Stimulated activated CD8-positive, alpha-beta memory T cell treated with anti-CD3 and anti-CD28 coated beads, Interleukin-15, amount 100 ng/mL, for 48 hours (primary cell): ENCODE data around the gene ATP2B2.
A peak's percentile ranks its signal among the peaks of the same experiment; 100 is the strongest.

Source experiments
- DNase-seq, 2 donors: peaks; one replicate each; pipeline ENCODE4 v3.0.0-alpha.2; 2020; ENCODE audit warnings: low read depth in 2 of 2

Gene ATP2B2

DNA sequence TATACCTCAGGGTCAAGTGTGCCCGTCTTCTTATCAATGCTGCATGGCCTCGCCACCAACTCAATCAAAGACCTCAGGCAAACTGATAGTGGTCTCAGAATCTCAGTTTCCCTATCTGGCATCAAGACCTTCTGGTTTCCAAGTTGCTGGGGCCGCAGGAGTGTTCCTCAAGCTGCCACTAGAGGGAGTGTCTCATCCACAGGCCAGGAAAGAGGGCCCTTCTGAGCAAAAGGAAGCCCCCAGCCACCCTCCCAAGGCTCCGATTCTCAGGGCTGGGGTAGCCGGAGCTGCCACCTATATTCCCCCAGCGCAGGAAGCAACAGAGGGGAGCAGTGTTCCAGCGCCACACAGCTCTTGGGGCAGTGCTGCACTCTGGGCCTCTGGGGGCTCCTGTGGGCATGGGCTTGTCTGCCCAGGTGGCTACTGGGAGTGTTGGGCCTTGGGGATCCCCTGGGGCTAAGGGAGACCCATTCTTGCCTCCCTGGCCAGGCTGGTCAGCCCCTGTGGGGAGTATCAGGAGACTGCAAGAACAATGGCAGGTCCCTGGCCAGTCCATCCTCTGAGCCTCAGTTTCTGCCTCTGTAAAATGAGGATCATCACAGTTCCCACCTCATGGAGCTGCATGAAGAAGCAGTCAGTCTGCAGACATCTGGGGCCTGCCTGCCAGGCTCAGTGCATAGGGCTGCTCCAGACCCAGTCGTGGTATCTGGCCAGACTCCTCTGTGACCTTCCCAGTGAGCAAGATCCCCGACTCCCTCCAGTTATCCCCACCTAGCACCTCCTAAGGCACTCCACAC is 161.0 kb downstream of the ATP2B2 start:
- DNase-seq: peak; percentile 29 to 32

DNA sequence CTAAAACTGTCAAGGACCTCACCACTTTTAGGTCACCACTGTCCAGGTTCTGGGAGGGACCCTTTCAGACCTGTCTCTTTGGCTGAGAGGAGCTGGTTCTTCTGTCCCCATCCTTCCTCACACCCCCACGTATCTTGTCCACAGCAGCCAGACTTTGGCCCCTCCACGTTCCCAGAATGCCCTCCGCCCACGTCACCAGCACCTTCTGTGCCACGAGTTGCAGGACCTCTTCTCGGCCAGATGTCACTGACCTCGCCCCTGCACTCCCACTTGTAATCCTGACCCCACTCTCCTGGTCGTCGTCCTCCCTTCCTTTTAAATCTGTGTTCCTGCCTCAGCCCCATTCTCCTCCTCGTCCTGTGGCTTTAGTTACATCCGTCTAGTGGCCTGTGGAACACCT is 161.9 kb downstream of the ATP2B2 start:
- no peak for DNase-seq

GRCh38 chr3:10342781-10343180 is 162.6 kb downstream of the ATP2B2 start:
- no peak for DNase-seq

GRCh38 chr3:10341901-10342398 is 163.4 kb downstream of the ATP2B2 start:
- no peak for DNase-seq

DNA sequence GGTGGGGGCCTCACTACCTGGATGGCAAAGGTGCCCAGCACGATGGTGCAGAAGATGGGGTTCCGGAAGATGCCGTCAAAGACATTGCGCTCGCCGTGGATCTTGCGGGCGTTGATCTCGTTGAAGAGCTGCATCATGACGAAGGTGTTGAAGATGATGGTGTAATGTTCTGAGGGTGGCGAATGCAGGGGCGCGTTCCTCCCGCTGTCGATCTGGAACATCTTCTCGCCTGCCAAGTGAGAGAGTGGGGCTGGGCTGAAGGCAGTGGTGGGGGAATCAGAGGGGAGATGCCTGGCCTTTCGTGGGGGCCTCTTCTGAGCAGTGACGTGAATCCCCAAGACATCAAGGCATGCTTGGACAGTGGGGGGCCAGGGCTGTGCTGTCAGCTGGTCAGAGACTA is 164.9 kb downstream of the ATP2B2 start:
- no peak for DNase-seq

DNA sequence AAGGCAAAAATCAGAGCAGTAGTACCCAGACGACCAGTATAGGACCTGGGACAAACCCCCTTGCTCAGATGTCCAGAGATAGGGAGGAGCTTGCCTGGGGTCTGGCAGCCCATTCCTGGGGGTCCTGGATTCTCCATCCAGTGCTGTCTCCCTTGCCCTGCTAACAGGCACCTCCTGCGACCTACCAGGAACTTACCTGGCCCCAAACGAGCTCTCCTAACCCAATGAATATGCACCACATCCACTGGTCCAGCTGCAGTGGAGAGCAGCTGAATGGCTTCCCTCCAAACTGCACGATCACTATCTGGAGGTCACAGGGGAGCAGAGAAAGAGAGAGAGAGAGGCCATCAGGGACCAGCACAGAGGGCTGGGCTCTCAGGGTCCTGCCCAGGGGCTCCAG is 165.3 kb downstream of the ATP2B2 start:
- no peak for DNase-seq

DNA sequence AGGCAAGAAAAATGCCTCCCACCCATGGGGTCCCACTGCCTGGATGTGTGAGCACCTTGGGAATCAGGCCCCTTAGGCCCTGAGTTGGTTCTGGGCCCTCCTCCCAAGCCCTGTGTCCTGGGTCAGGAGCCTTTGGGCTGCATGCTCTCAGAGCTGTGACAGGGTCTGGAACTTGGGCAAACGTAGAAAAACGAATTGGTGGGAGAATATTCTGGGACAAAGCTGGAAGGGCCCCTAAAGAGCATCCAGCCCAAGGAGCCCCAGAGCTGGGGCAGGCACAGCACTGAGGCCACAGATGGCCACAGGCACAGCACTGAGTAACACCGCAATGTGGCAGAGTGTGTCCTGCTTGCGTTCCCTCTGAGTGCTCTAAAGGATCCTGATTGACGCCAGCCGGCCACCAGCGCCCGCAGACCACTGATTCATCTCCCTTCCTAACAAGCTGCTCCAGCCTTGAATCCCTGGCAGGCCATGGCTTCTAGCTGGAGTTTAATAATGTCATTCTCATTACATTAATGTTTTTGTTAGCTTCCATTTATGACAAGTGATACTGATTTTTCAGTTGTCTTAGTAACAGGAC is 165.9 kb downstream of the ATP2B2 start:
- DNase-seq: no peak

GRCh38 chr3:10338591-10339353 is 166.6 kb downstream of the ATP2B2 start:
- no peak for DNase-seq

DNA sequence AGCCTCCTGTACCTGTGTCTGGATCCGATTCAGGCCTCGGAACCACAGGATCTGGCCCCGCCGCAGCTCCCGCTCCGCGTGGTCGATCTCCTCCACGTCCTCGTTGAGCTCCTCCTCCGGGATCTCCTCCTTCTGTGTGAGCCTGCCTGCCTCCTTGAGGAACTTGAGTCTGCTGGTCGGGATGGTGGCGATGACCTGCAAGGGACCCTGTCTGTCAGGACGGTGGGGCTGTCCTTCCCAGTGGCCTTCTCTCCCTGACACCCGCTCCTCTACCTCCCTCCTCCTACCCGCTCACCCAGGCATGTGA is 167.3 kb downstream of the ATP2B2 start:
- no peak for DNase-seq

DNA sequence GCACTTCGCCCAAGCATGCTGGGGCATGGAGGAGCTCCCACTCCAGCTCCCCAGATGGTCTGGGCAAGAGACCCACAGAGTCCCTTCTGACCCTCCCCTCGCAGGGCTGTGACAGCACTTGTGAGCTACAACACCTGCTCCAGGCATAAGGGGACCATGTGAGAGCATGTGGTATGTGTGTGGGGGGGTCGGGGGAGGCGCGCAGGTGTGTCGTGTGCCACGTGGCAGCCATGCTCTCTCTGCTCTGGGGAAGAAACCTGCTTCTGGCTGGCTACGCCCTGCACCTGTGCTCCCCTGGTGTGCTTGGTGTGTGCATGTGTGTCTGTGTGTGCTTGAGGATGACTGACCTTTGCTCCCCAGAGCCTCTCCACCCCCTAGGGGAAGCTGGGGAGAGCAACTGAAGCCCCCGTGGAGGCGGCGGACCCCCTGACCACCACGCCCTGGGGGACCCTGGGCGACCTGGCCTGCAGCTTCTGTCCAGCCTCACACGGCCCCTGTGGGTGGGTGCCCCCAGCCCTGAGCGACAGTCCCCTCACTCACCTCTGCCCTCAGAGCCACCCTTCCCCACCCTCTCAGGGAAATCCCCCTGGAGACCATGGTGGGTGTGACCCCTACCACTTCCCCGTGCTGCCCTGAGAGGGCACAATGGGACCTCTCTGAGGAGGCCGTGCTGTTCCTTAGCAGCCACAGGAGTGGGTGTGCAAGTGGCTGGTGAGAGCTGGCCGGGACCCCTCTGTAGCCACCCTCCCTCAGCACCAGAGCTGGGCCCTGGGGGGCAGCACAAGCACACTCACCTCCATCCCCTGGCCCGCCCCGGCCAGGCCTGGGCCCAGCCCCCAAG is 167.8 kb downstream of the ATP2B2 start:
- no peak for DNase-seq

DNA sequence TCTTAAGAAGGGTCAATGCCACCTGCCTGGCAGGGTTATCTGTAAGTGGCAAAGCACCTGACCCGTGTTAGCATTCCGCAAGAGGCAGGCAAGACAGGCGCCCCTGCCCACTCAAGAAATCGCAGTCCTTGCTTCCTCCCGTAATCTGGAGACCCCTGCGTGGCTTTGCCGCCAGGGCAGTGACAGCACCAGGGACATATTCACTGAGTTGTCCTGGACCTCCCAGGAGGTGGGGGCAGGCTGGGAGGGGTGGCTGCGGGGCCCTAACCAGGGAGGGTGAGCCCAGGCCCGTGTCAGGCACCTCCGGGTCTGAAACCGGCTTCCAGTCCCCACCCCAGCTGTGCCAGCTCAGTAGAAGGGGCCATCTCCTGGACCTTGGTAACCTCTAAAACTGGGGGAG is 168.6 kb downstream of the ATP2B2 start:
- no peak for DNase-seq

DNA sequence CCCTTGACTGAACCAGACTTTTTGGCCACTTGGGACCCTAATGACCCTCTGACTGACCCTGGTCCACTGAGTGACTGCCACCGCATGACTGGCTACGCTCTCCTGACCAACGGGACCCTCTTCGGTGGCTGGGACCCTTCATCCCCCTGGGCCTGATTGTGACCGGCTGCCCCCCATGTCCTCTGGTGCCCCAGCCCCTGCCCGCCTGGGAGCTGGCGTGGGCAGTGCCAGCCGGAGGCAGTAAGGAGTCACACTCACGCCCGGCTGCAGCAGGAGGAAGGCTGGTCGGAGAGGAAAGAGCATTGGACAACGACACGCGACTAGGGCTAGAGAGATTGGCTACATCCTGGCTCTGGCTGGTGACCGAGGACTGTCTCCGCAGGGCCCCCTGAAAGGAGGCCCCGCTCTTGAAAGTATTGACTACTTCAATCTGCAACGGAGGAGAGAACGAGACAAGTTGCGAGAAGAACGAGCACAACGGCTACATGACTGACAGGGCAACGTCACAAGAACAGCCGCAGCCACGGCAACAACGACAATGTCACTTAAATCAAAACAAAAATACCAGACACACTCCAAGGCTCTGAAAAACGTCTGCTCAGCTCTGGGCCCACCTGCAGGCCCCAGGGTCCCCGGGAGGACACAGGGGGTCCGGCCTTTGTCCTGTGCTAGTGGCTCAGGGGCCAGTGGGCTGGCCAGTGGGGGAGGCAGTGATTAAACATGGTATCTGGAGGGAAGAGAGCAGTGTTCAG is 169.3 kb downstream of the ATP2B2 start:
- DNase-seq: no peak

DNA sequence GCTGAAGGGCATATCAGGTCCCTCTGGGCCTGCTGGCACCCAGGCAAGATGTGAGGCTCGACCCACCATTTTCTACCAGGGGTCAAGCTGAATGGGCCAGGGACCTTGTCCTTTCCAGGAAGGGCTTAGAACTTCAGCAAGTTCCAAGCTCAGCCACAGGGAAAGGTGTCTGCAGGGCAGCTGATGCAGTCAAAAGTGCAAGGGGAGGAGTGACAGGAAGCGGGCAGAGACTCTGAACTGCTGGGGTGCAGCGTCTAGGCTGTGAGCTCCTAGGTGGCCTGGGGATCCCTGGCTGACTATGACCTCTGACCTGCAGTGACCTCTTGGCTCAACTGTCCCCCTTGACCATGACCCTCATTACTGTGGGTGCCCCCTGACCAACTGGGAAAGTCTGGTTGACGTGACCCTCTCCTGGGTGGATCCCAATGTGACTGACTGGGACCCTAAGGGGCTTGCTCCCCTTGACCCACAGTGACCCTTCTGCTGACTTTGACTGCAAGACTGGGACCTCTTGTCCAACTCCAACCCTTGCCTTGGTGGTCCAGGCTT is 170.1 kb downstream of the ATP2B2 start:
- no peak for DNase-seq

DNA sequence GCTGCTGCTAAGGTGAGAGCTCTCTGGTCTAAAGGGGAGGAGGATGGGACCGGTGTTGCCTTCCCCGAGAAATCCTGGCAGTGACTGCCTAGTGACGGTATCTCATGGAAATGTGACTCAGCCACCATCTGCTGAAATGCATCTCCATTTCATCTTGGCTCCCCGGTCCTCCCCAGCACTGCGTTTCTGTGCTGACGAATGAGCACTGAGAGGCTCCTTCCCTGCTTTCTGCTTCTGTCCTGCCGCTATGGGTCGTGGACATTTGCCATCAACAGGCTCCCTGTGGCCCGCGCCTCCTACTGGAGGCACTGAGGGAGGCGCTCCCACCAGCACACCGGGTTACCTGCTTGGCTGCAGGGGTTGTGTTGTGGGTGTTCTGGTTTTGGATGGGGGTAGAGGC is 170.9 kb downstream of the ATP2B2 start:
- DNase-seq: no peak

- no peak for DNase-seq
Observed at GRCh38 chr3:10334042-10334441, 171.3 kb downstream of the ATP2B2 start.

- no peak for DNase-seq
Observed at GRCh38 chr3:10333349-10333650, 172.1 kb downstream of the ATP2B2 start.

GRCh38 chr3:10332481-10333348 is 172.7 kb downstream of the ATP2B2 start:
- no peak for DNase-seq

GRCh38 chr3:10331320-10331719 is 174.1 kb downstream of the ATP2B2 start:
- no peak for DNase-seq

GRCh38 chr3:10330319-10330718 is 175.1 kb downstream of the ATP2B2 start:
- DNase-seq: no peak

- DNase-seq: no peak
Observed at GRCh38 chr3:10329495-10330015, 175.8 kb downstream of the ATP2B2 start.
